KMS-11 (cell line): ENCODE measurements around the gene LONP2.

Experiments used
- H2AFZ ChIP-seq: fragments of 200-600 bp; sonication (generic); 2 replicates; pipeline ENCODE4 v1.6.1; 2016; ENCODE audit warnings: antibody characterized with exemption, mixed run types, low read depth
- H3K27ac ChIP-seq: fragments of 200-600 bp; sonication (generic); 2 replicates; pipeline ENCODE4 v1.6.1; 2016; ENCODE audit warnings: mild to moderate bottlenecking, mixed run types
- H3K27me3 ChIP-seq: fragments of 200-600 bp; sonication (generic); 2 replicates; pipeline ENCODE4 v1.6.1; 2017; ENCODE audit warnings: mild to moderate bottlenecking, low read depth, mixed run types, moderate library complexity; ENCODE audit not compliant: insufficient read depth
- H3K36me3 ChIP-seq: fragments of 200-600 bp; sonication (generic); 2 replicates; pipeline ENCODE4 v1.6.1; 2017; ENCODE audit warnings: mild to moderate bottlenecking, mixed run types; ENCODE audit not compliant: insufficient read depth
- H3K4me1 ChIP-seq: fragments of 200-600 bp; sonication (generic); 2 replicates; pipeline ENCODE4 v1.6.1; 2016; ENCODE audit warnings: mild to moderate bottlenecking, low read depth, mixed run types; ENCODE audit not compliant: poor library complexity, severe bottlenecking
- H3K4me2 ChIP-seq: fragments of 200-600 bp; sonication (generic); 2 replicates; pipeline ENCODE4 v1.7.0; 2016; ENCODE audit warnings: mild to moderate bottlenecking, mixed run types
- H3K4me3 ChIP-seq: fragments of 200-600 bp; sonication (generic); IDR thresholded peaks from 2 replicates; pipeline ENCODE4 v1.6.1; 2017; ENCODE audit warnings: low read depth, low read length, mixed read lengths; ENCODE audit not compliant: insufficient read depth
- H3K79me2 ChIP-seq: fragments of 200-600 bp; sonication (generic); 2 replicates; pipeline ENCODE4 v1.6.1; 2016; ENCODE audit warnings: low read depth, mixed run types; ENCODE audit not compliant: insufficient read depth
- H3K9ac ChIP-seq: fragments of 200-600 bp; sonication (generic); 2 replicates; pipeline ENCODE4 v1.6.1; 2016; ENCODE audit warnings: mild to moderate bottlenecking, mixed run types
- H4K20me1 ChIP-seq: fragments of 200-600 bp; sonication (generic); 2 replicates; pipeline ENCODE4 v1.6.1; 2016; ENCODE audit warnings: mild to moderate bottlenecking, mixed run types; ENCODE audit not compliant: insufficient read depth
- TF ChIP-seq, protein P1 (sequence below): fragments of 200-600 bp; sonication (generic); conservative IDR thresholded peaks from 2 replicates; pipeline ENCODE4 v1.6.1; 2017; ENCODE audit warnings: low read depth, mild to moderate bottlenecking, antibody characterized with exemption, low read length, moderate library complexity, mixed read lengths

LONP2 gene

GRCh38 chr16:48335961-48336360 lies 91.9 kb downstream of the LONP2 start:
- no peaks in the 10 kb centered on the region for H3K4me1 ChIP-seq
- H3K79me2 ChIP-seq = no peaks in the 10 kb centered on the region
- no peaks in the 10 kb centered on the region for H3K36me3 ChIP-seq

DNA sequence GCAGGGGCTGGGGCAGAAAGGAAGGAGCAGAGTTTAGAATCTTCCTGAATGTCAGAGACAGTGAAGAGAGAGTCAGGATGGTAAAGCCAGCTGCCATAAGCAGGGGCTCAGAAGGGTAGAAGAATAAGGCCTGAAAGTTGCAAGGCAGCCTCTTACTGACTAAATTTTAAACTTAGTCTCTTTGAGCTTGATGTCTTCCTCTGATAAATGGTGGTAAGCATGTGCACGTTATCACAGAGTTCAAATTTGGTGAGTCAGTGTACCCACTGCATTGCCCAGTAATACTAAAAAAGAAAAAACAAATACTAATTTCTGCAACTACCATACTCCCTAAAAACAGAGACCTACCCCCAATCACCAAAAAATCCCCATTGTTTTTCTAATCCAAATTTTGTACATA lies 96.0 kb downstream of the LONP2 start:
- no peak overlapping the region for H2AFZ ChIP-seq
- no peaks in the 10 kb centered on the region for H4K20me1 ChIP-seq
- TF ChIP-seq, protein P1, sequence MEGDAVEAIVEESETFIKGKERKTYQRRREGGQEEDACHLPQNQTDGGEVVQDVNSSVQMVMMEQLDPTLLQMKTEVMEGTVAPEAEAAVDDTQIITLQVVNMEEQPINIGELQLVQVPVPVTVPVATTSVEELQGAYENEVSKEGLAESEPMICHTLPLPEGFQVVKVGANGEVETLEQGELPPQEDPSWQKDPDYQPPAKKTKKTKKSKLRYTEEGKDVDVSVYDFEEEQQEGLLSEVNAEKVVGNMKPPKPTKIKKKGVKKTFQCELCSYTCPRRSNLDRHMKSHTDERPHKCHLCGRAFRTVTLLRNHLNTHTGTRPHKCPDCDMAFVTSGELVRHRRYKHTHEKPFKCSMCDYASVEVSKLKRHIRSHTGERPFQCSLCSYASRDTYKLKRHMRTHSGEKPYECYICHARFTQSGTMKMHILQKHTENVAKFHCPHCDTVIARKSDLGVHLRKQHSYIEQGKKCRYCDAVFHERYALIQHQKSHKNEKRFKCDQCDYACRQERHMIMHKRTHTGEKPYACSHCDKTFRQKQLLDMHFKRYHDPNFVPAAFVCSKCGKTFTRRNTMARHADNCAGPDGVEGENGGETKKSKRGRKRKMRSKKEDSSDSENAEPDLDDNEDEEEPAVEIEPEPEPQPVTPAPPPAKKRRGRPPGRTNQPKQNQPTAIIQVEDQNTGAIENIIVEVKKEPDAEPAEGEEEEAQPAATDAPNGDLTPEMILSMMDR = no peak

More at GRCh38 chr16:48335961-48336360, 91.9 kb downstream of the LONP2 start:
- H3K9ac ChIP-seq = no peak overlapping the region
- TF ChIP-seq, protein P1 = no peak
- H3K27ac ChIP-seq = no peak overlapping the region
- H2AFZ ChIP-seq = no peak overlapping the region
- no peak overlapping the region for H3K4me2 ChIP-seq
- H3K27me3 ChIP-seq = no peaks in the 10 kb centered on the region
- H4K20me1 ChIP-seq = no peaks in the 10 kb centered on the region
- H3K4me3 ChIP-seq = no peak overlapping the region

DNA sequence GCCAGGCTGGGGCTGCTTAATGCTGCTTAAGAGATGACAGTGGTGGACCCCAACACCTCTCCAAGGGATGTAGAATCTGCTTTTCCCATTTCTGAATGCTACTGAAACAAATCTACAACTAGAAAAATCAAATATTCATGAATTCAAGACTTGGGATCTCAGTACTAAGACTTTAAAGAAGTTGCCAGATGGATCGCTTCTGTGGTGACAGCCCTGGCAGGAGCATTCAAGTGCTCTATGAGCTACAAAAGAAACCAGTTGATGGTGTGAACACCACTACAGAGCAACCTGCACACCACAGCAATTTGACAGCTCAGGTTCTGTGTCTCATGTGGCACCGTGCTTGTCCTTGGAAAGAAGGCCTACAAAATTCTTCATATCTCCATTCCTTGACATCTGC lies 98.5 kb downstream of the LONP2 start:
- H3K27ac ChIP-seq = no peak overlapping the region
- TF ChIP-seq, protein P1 = no peak
- H2AFZ ChIP-seq = no peak overlapping the region
- no peak overlapping the region for H3K4me2 ChIP-seq
- H3K4me1 ChIP-seq = no peaks in the 10 kb centered on the region
- H4K20me1 ChIP-seq = no peaks in the 10 kb centered on the region
- H3K4me3 ChIP-seq = no peak overlapping the region
- no peaks in the 10 kb centered on the region for H3K27me3 ChIP-seq
- H3K36me3 ChIP-seq = no peaks in the 10 kb centered on the region
- no peak overlapping the region for H3K9ac ChIP-seq
- H3K79me2 ChIP-seq = no peaks in the 10 kb centered on the region

More for the DNA sequence above, 96.0 kb downstream of the LONP2 start:
- H3K79me2 ChIP-seq = no peaks in the 10 kb centered on the region
- no peak overlapping the region for H3K4me3 ChIP-seq
- H3K4me1 ChIP-seq = no peaks in the 10 kb centered on the region
- no peak overlapping the region for H3K9ac ChIP-seq
- no peaks in the 10 kb centered on the region for H3K27me3 ChIP-seq
- H3K27ac ChIP-seq = no peak overlapping the region
- H3K36me3 ChIP-seq = no peaks in the 10 kb centered on the region
- no peak overlapping the region for H3K4me2 ChIP-seq

DNA sequence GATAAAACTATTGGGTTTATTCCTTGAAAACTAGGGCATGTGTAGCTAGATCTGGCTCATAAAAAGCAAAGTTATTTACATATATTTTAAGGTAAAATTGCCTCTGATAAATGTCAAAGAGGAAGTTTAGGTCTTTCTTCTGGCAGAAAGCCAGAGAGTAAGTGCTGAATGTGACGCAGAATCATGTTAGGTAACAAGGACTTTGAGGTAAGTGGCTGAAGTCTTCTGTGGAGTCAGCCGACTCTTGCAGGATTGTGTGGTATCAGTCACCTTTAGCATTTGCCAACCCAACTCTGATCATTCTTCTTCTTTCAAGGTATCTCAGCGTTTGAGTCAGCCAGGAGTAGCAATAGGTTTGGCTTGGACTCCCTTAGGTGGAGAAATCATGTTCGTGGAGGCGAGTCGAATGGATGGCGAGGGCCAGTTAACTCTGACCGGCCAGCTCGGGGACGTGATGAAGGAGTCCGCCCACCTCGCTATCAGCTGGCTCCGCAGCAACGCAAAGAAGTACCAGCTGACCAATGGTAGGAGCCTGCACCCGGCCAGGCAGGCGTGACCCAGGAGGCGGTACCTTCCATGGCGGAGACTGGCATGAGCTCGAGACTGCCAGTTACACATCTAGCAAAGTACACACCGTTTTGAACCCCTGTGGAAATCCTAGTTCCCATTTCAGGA lies 103.2 kb downstream of the LONP2 start:
- no peak overlapping the region for H3K4me3 ChIP-seq

More for the DNA sequence above, 103.2 kb downstream of the LONP2 start:
- no peaks in the 10 kb centered on the region for H3K4me1 ChIP-seq
- H3K9ac ChIP-seq = no peak overlapping the region
- no peak overlapping the region for H3K4me2 ChIP-seq
- H4K20me1 ChIP-seq = no peaks in the 10 kb centered on the region
- TF ChIP-seq, protein P1 = no peak
- no peaks in the 10 kb centered on the region for H3K79me2 ChIP-seq
- H3K36me3 ChIP-seq = no peaks in the 10 kb centered on the region; the same call in 1 of the 2 replicates
- H3K27ac ChIP-seq = no peak overlapping the region
- no peak overlapping the region for H2AFZ ChIP-seq
- no peaks in the 10 kb centered on the region for H3K27me3 ChIP-seq
